ENCODE results near the gene TRAPPC3L.

TRAPPC3L gene

DNA sequence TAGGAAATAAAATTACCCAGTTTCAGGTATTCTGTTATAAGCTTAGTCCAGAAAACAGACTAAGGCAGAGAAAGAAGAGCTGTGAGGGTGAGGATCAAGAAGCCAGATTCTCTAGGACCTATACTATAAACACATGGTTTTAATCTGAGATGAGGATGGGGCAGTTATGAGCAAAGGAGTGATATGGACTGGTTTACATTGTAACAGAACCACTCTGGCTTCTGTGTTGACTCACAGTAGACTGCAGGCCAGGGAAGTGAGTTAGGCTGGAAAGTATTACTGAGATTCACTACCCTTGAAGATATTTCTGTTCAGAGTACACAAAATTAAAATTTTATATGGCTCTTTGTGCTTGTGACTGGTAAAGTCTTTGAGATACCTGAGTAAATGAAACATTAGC is 22.6 kb upstream of the TRAPPC3L start:
- DNase-seq (ENCODE audit: low read depth), result no peak
- H3K4me3 ChIP-seq (ENCODE audit: low read depth, low read length), result no peak overlapping the region
- TF ChIP-seq, protein P1, sequence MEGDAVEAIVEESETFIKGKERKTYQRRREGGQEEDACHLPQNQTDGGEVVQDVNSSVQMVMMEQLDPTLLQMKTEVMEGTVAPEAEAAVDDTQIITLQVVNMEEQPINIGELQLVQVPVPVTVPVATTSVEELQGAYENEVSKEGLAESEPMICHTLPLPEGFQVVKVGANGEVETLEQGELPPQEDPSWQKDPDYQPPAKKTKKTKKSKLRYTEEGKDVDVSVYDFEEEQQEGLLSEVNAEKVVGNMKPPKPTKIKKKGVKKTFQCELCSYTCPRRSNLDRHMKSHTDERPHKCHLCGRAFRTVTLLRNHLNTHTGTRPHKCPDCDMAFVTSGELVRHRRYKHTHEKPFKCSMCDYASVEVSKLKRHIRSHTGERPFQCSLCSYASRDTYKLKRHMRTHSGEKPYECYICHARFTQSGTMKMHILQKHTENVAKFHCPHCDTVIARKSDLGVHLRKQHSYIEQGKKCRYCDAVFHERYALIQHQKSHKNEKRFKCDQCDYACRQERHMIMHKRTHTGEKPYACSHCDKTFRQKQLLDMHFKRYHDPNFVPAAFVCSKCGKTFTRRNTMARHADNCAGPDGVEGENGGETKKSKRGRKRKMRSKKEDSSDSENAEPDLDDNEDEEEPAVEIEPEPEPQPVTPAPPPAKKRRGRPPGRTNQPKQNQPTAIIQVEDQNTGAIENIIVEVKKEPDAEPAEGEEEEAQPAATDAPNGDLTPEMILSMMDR (IDR thresholded peaks at IDR 0.05; ENCODE audit: control insufficient read depth, extremely low read depth, insufficient read depth), result no peak

GRCh38 chr6:116564921-116565872 is 19.7 kb upstream of the TRAPPC3L start:
- DNase-seq (ENCODE audit: low read depth), result no peak
- TF ChIP-seq, protein P1 (IDR thresholded peaks at IDR 0.05; ENCODE audit: control insufficient read depth, extremely low read depth, insufficient read depth), result no peak
- H3K4me3 ChIP-seq (ENCODE audit: low read depth, low read length), result no peak overlapping the region

GRCh38 chr6:116564311-116564710 is 18.8 kb upstream of the TRAPPC3L start:
- no peak overlapping the region for H3K4me3 ChIP-seq (ENCODE audit: low read depth, low read length)
- TF ChIP-seq, protein P1 (IDR thresholded peaks at IDR 0.05; ENCODE audit: control insufficient read depth, extremely low read depth, insufficient read depth), result no peak
- no peak for DNase-seq (ENCODE audit: low read depth)

- no peak for DNase-seq (ENCODE audit: low read depth)
- H3K4me3 ChIP-seq (ENCODE audit: low read depth, low read length), result no peak overlapping the region
- TF ChIP-seq, protein P1 (IDR thresholded peaks at IDR 0.05; ENCODE audit: control insufficient read depth, extremely low read depth, insufficient read depth), result no peak
These were observed 18.3 kb upstream of the TRAPPC3L start for GRCh38 chr6:116563830-116564229.

DNA sequence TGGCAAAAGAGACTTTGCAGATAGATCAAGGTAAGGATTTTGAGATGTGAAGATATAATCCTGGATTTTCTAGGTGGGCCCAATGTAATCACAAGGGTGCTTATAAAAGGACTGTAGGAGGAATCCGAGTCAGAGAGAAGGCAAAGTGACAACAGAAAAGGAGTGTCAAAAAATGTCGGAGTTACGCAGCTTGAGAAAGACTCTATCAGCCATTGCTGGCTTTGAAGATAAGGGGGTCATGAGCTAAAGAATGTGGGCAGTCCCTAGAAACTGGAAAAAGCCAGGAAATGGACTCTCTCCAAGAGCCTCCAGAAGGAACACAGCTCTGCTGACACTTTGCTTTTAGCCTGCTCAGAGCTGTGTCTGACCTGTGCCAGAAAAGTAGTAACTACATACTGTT is 17.1 kb upstream of the TRAPPC3L start:
- DNase-seq (ENCODE audit: low read depth), result no peak
- H3K4me3 ChIP-seq (ENCODE audit: low read depth, low read length), result no peak overlapping the region
- TF ChIP-seq, protein P1 (IDR thresholded peaks at IDR 0.05; ENCODE audit: control insufficient read depth, extremely low read depth, insufficient read depth), result no peak

DNA sequence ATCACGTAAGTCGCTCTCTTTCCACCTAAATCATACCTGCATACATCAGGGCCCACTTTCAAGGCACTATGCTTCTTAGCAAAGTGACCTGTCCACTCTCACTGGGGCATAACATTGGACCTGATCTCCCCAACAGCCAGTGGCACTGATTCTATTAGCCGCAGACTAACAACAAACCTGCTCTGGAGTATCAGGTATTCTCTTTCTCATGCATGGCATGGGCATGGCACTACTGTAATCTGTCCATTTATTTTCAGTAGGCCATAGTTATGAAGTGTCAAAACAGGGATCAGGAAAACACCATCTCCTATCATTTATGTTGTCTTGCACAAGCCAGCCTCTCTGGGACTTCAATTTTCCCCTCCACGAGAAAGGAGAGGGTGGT is 16.5 kb upstream of the TRAPPC3L start:
- H3K4me3 ChIP-seq (ENCODE audit: low read depth, low read length), result no peak overlapping the region
- no peak for DNase-seq (ENCODE audit: low read depth)
- TF ChIP-seq, protein P1 (IDR thresholded peaks at IDR 0.05; ENCODE audit: control insufficient read depth, extremely low read depth, insufficient read depth), result no peak
